NCI-H2107 (cell line): ENCODE data around the gene SPRR2G.
"Not testable (repeated sequence)": the region's sequence is repeated elsewhere in the genome, so short reads cannot be mapped to it uniquely, and the experiment has no call there.

ENCODE experiments used
- DNase-seq: peaks from one replicate; lab custom pipeline; 2025; lab: John Stamatoyannopoulos, UW

The SPRR2G gene

GRCh38 chr1:153113416-153113815 lies 37.3 kb downstream of the SPRR2G start, which contains the start of gene SPRR2F:
TSS of gene SPRR2F (minus strand) at chr1:153113516. CDS start at chr1:153112733, 783 bp downstream.
- no peak for DNase-seq

- DNase-seq: not testable (repeated sequence)
Measured at GRCh38 chr1:153112454-153112853, 38.2 kb downstream of the SPRR2G start.

- no peak for DNase-seq
Measured at GRCh38 chr1:153100245-153100644, 50.4 kb downstream of the SPRR2G start.
